ENCODE measurements around the gene GFI1.

The GFI1 gene

DNA sequence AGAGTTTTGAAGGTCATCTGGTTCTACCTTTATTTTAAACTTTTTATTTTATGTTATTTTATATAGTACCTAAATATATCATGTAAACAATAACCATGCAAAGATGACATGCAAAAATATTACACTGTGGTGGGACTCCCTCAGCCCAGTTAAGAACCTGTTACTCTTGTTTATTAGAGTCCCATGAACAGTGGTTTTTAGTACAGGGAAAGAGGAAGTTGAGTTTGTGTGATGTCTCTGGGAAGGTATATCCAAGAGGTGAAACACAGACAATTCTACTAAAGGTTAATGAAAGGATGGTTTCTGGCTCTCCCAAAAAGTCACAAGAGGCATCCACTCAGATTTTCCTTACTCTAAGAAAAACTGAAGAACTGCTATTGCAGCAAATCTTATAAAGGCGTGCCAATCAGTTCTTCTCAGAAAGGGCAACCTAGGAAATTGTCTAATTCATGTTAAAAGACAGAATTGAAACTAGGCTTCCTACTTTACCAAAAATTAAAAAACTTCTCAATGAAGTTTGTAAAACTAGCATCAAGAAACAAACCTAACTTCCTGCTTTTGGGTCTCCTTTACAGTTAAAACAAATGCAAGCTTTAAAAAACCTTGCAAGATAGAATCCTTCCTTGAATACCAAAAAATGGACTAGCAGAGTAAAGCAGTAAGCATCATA is 19.9 kb downstream of the GFI1 start:
- Mint-ChIP-seq H3K27ac (peak overlapping the region; percentile 73), H3K4me3 (no peak overlapping the region), H3K36me3 (peaks cover 31% of the 10 kb centered on the region), H3K27me3 (no peaks in the 10 kb centered on the region), H3K9me3 (no peaks in the 10 kb centered on the region), H3K4me1 (peaks cover 60% of the 10 kb centered on the region)
- CTCF ChIA-PET, result interaction anchor here (1.2 kb wide), 1 partner anchor 153 kb away, joined by 3 read pairs; no protein-coding TSS in a partner anchor
- DNase-seq, result no peak

- no peaks in the 10 kb centered on the region for H3K27me3 Mint-ChIP-seq
- DNase-seq, result no peak
- CTCF ChIA-PET, result interaction anchor here (0.7 kb wide), 1 partner anchor 149 kb away, joined by 3 read pairs; no protein-coding TSS in a partner anchor
- H3K4me3 Mint-ChIP-seq, result no peak overlapping the region
- H3K27ac Mint-ChIP-seq, result no peak overlapping the region
- H3K4me1 Mint-ChIP-seq, result peaks cover 68% of the 10 kb centered on the region
- H3K9me3 Mint-ChIP-seq, result no peaks in the 10 kb centered on the region
- H3K36me3 Mint-ChIP-seq, result peaks cover 24% of the 10 kb centered on the region
These were observed 21.5 kb downstream of the GFI1 start for GRCh38 chr1:92465256-92465647.

DNA sequence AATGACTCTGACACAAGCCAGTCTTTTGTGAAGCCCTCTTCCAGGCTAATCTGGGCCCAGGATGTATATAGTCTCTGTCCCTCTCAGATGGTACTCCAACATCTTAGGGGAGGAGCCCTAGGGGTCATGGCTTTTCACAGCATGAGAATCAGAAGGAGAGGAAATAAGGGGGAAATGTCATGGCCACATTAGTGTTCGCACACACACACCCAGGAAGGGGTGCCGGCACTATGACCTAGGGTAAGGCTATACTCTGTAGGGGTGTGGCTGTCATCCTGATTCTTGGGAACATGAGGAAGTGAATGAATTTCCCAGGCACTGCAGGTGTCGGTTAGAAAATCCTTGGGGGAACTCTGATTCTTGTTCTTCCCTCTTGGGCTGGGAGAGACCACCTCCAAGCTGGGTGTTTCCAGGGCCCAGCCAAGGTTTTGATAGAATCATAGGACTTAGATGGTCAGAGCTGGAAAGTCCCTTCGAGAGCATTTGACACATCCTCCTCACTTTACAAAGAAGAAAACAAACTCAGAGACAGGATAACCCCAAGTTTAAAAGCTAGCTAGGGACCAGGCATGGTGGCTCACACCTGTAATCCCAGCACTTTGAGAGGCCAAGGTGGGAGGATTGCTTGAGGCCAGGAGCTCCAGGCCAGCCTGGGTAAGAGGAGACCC is 22.0 kb downstream of the GFI1 start:
- CTCF ChIA-PET, result no interaction called here
- Mint-ChIP-seq H3K9me3 (no peaks in the 10 kb centered on the region), H3K36me3 (peaks cover 20% of the 10 kb centered on the region), H3K4me3 (no peak overlapping the region), H3K27ac (peak overlapping the region; percentile 47), H3K27me3 (no peaks in the 10 kb centered on the region), H3K4me1 (peaks cover 72% of the 10 kb centered on the region)
- no peak for DNase-seq

DNA sequence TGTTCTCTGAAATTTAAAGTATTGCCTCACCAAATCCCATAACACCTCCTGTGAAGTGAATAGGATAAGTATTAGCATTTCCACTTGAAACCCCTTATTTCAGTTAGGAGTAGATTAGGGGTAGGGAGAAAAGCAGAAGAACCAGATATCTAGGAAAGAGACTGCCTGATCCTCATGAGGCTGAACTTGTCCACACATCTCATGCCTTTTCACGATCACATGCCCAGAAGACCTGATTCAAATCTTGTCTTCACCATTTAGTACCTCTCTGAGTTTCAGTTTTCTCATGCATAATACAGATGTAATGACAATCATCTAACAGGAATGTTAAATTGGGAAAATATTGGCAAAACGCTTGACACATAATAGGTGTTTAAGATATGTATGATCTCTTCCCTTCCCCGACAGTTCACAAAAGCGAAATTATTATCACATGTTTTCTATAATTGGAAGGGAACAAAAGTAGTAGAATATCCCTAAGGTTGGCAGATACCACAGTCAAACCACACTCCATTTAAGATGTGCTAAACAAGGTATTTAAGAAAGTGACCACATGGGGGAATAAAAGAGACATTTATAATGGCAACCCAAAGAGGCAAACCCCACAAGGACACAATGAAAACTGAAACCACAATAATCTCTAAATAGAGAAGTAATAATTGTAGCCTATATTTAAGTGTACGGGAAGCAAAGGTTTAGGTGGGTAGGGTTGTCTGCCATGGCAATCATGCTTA is 25.2 kb downstream of the GFI1 start:
- H3K9me3 Mint-ChIP-seq, result no peaks in the 10 kb centered on the region
- no peaks in the 10 kb centered on the region for H3K27me3 Mint-ChIP-seq
- H3K27ac Mint-ChIP-seq, result no peak overlapping the region
- H3K4me3 Mint-ChIP-seq, result no peak overlapping the region
- H3K4me1 Mint-ChIP-seq, result peaks cover 72% of the 10 kb centered on the region
- no peak for DNase-seq
- peaks cover 16% of the 10 kb centered on the region for H3K36me3 Mint-ChIP-seq
- CTCF ChIA-PET, result interaction anchor here (0.7 to 1.5 kb wide), 2 partner anchors 16 to 151 kb away, joined by 3 to 7 read pairs; no protein-coding TSS in a partner anchor

GRCh38 chr1:92459871-92460320 is 26.8 kb downstream of the GFI1 start:
- no peak for DNase-seq
- Mint-ChIP-seq H3K27me3 (no peaks in the 10 kb centered on the region), H3K36me3 (peaks cover 6% of the 10 kb centered on the region), H3K4me1 (peaks cover 58% of the 10 kb centered on the region), H3K4me3 (peak overlapping the region; percentile 40), H3K9me3 (no peaks in the 10 kb centered on the region), H3K27ac (peak overlapping the region; percentile 80)
- CTCF ChIA-PET, result interaction anchor here (1.3 to 1.5 kb wide), 2 partner anchors 14 to 149 kb away, joined by 4 to 7 read pairs; no protein-coding TSS in a partner anchor

DNA sequence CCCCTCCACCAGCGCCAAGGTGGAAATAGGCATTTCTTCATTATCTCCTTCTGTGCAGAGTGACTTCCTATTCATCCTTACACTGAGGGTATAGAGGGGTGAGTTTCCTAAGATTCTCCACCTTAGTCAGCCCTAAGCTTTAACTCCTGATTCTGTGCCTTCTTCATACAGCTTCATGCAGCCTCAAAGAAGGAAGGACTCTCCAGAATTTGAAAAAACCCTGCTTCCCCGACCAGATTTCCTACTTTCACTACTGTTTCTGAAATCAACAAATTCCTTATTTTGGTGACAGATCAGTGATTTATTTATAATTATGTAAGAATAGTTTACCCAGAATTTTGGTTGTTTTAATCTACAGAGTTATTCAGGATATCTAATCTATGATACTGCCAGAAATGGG is 28.6 kb downstream of the GFI1 start:
- H3K27me3 Mint-ChIP-seq, result no peaks in the 10 kb centered on the region
- H3K9me3 Mint-ChIP-seq, result no peaks in the 10 kb centered on the region
- CTCF ChIA-PET, result interaction anchor here (0.6 to 2.1 kb wide), 2 partner anchors 8 to 28 kb away, joined by 3 to 5 read pairs; no protein-coding TSS in a partner anchor
- no peak for DNase-seq
- H3K4me3 Mint-ChIP-seq, result no peak overlapping the region
- peaks cover 42% of the 10 kb centered on the region for H3K4me1 Mint-ChIP-seq
- H3K27ac Mint-ChIP-seq, result no peak overlapping the region
- H3K36me3 Mint-ChIP-seq, result no peaks in the 10 kb centered on the region

DNA sequence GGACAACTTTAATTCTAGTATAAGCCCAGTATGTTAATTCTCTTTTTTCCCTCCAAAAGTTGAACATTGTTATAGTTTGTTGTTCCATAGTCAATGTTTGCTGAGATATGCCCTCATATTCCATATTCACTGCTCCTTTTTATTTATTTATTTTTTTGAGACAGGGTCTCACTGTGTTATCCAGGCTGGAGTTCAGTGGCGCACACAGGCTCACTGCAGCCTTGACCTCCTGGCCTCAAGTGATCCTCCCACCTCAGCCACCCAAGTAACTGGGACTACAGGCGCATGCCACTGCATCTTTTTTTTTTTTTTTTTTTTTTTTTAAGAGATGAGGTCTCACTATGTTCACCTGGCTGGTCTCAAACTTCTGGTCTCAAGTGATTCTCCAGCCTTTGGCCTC is 38.7 kb downstream of the GFI1 start:
- Mint-ChIP-seq H3K27me3 (peaks cover 15% of the 10 kb centered on the region), H3K4me3 (no peak overlapping the region), H3K36me3 (no peaks in the 10 kb centered on the region), H3K27ac (no peak overlapping the region), H3K9me3 (no peaks in the 10 kb centered on the region), H3K4me1 (no peaks in the 10 kb centered on the region)
- CTCF ChIA-PET, result no interaction called here
- no peak for DNase-seq

DNA sequence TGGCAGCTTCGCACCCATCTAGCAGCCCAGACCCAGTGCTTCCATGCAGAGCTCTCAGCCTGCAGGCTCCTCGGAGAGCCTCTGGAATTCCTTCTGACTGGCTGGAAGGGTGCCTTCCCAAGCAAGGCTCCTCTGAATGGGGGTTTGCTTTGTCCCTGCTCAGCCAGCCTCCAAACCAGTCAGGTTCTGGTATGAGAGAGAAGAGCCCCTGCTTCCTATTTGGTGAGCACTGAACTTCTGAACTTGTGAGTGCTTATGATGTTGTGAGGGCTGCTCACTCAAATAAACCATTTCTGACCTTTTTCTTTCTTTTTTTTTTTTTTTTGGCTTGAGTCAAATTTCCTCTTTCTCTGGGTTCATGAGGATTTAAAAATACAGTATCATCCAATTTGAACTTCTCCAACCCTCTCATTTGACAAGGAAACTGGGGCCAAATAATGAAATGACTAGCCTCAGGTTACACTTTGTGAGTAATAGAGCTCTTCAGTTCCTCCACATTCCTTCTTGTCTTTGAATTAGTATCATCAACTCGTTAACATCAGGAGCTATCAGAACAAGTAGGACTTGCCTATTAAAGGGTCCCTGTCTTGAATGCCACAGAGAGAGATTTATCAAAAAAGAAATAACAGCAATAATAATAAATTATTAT is 39.6 kb downstream of the GFI1 start:
- CTCF ChIA-PET, result no interaction called here
- Mint-ChIP-seq H3K27me3 (peaks cover 15% of the 10 kb centered on the region), H3K36me3 (no peaks in the 10 kb centered on the region)

DNA sequence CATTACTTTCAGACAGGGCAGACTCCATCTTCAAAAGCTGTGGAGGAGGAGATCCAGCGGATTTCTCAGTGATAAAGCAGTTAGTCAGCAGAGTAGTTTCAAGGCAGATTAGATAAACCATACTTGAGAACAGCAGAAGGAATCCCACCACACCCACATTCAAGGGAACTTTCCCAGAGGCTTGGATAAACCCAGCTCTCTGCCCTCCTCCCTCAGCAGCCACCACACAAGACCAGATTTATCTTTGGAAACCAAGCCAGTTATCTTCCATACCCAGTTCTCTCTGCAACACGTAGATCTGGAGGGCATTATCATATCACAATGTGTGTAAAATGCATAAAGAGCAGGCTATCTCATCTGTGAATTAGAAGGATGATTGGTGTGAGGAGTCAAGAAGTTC is 40.2 kb downstream of the GFI1 start:
- no peak overlapping the region for H3K4me3 Mint-ChIP-seq
- H3K27me3 Mint-ChIP-seq, result peaks cover 15% of the 10 kb centered on the region
- DNase-seq, result no peak
- H3K9me3 Mint-ChIP-seq, result no peaks in the 10 kb centered on the region
- CTCF ChIA-PET, result no interaction called here
- no peak overlapping the region for H3K27ac Mint-ChIP-seq
- H3K4me1 Mint-ChIP-seq, result no peaks in the 10 kb centered on the region
- H3K36me3 Mint-ChIP-seq, result no peaks in the 10 kb centered on the region

More for the DNA sequence above, 39.6 kb downstream of the GFI1 start:
- Mint-ChIP-seq H3K4me3 (no peak overlapping the region), H3K4me1 (no peaks in the 10 kb centered on the region), H3K9me3 (no peaks in the 10 kb centered on the region), H3K27ac (no peak overlapping the region)
- DNase-seq, result no peak

DNA sequence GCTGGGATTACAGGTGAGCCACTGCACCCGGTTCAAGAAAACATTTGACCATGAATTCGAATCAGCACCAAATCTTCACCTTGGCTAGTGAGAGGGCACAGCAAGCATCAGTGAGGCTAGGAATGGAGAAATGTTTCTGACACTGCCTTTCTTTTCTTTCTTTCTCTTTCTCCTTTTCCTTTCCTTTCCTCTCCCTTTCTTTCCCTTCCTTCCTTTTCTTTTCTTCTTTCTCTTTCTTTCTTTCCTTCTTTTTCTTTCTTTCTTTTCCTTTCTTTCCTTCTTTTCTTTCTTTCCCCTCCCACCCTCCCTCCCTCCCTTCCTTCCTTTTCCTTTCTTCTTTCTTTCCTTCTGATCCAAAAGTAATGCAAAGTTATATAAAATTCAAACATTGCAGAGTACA is 40.9 kb downstream of the GFI1 start:
- no peak overlapping the region for H3K27ac Mint-ChIP-seq

DNA sequence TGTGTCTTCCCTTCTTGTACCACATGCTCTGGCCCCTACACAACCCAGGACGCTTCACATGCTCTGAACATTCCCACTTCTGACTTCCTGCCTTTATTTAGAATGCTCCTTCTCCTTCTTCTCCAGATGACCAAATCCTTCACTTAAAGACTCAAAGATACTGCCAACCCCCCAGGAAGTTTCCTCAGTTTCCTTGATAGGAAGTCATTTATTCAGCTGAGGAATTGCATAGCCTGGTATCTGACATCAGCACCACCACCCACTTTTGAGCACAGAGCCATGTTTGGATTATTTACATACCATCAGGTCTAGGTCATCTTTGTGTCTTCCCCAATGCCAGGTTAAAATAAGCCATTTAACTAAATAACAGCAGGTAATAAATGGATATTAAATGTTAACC is 42.4 kb downstream of the GFI1 start:
- Mint-ChIP-seq H3K9me3 (no peaks in the 10 kb centered on the region), H3K36me3 (no peaks in the 10 kb centered on the region), H3K27ac (no peak overlapping the region), H3K27me3 (peaks cover 15% of the 10 kb centered on the region), H3K4me3 (no peak overlapping the region), H3K4me1 (peaks cover 3% of the 10 kb centered on the region)
- DNase-seq, result no peak
- CTCF ChIA-PET, result no interaction called here

More for the DNA sequence above, 40.9 kb downstream of the GFI1 start:
- no peaks in the 10 kb centered on the region for H3K4me1 Mint-ChIP-seq
- H3K9me3 Mint-ChIP-seq, result no peaks in the 10 kb centered on the region
- DNase-seq, result no peak
- CTCF ChIA-PET, result no interaction called here
- peaks cover 15% of the 10 kb centered on the region for H3K27me3 Mint-ChIP-seq
- H3K4me3 Mint-ChIP-seq, result no peak overlapping the region
- no peaks in the 10 kb centered on the region for H3K36me3 Mint-ChIP-seq

DNA sequence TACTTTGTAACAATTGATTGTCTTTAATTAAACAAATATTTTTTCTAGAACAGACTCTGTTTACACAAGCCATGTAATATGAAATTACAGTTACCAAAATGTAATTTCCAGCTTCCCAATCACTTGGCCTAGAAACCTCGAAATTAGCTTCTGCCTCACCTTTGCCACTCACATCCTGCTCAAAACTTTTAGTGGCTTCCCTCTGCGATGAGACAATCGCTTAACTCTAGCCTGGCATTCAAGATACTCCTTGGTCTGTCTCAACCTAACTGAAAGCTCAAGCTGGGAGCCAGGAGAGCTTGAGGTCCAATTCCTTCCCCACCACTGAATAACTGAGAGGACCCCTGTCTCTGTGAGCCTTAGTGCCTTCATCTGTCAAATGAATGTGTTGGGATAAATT is 42.8 kb downstream of the GFI1 start:
- H3K9me3 Mint-ChIP-seq, result no peaks in the 10 kb centered on the region
- DNase-seq, result no peak
- H3K27me3 Mint-ChIP-seq, result peaks cover 15% of the 10 kb centered on the region
- no peak overlapping the region for H3K4me3 Mint-ChIP-seq
- H3K4me1 Mint-ChIP-seq, result peaks cover 7% of the 10 kb centered on the region
- no peak overlapping the region for H3K27ac Mint-ChIP-seq
- no peaks in the 10 kb centered on the region for H3K36me3 Mint-ChIP-seq
- CTCF ChIA-PET, result no interaction called here

GRCh38 chr1:92442351-92442750 is 44.4 kb downstream of the GFI1 start:
- Mint-ChIP-seq H3K4me3 (no peak overlapping the region), H3K27ac (no peak overlapping the region), H3K27me3 (peaks cover 12% of the 10 kb centered on the region), H3K36me3 (no peaks in the 10 kb centered on the region), H3K9me3 (no peaks in the 10 kb centered on the region), H3K4me1 (peaks cover 7% of the 10 kb centered on the region)
- CTCF ChIA-PET, result no interaction called here
- DNase-seq, result no peak

GRCh38 chr1:92441697-92442342 is 44.9 kb downstream of the GFI1 start:
- no peak for DNase-seq
- no peak overlapping the region for H3K4me3 Mint-ChIP-seq
- CTCF ChIA-PET, result no interaction called here
- no peaks in the 10 kb centered on the region for H3K9me3 Mint-ChIP-seq
- H3K36me3 Mint-ChIP-seq, result no peaks in the 10 kb centered on the region
- H3K27ac Mint-ChIP-seq, result no peak overlapping the region
- H3K4me1 Mint-ChIP-seq, result peaks cover 7% of the 10 kb centered on the region
- peaks cover 8% of the 10 kb centered on the region for H3K27me3 Mint-ChIP-seq
